T-helper 2 cell treated with Interferon-gamma antibody and Interleukin-4, amounts not matched to agents 5 μg/mL and 100 μg/mL, for 36 hours (primary cell): Measurements from ENCODE around the gene ZBTB38.

Experiments used
- DNase-seq: peaks from one replicate; pipeline ENCODE4 v3.0.0; 2021; ENCODE audit warnings: low spot score
- H3K27ac Mint-ChIP-seq: one replicate; pipeline ENCODE4 v1.8.0; 2021; ENCODE audit warnings: mild to moderate bottlenecking, mixed read lengths
- H3K27me3 Mint-ChIP-seq: one replicate; pipeline ENCODE4 v1.8.0; 2021; ENCODE audit warnings: low read depth, mixed read lengths
- H3K36me3 Mint-ChIP-seq: one replicate; pipeline ENCODE4 v1.8.0; 2021; ENCODE audit warnings: low read depth, mixed read lengths
- H3K4me1 Mint-ChIP-seq: one replicate; pipeline ENCODE4 v1.8.0; 2021; ENCODE audit warnings: low read depth, mixed read lengths
- H3K4me3 Mint-ChIP-seq: one replicate; pipeline ENCODE4 v1.8.0; 2022; ENCODE audit warnings: mild to moderate bottlenecking, moderate library complexity, mixed read lengths
- H3K9me3 Mint-ChIP-seq: one replicate; pipeline ENCODE4 v1.8.0; 2021; ENCODE audit warnings: mixed read lengths

Gene ZBTB38

DNA sequence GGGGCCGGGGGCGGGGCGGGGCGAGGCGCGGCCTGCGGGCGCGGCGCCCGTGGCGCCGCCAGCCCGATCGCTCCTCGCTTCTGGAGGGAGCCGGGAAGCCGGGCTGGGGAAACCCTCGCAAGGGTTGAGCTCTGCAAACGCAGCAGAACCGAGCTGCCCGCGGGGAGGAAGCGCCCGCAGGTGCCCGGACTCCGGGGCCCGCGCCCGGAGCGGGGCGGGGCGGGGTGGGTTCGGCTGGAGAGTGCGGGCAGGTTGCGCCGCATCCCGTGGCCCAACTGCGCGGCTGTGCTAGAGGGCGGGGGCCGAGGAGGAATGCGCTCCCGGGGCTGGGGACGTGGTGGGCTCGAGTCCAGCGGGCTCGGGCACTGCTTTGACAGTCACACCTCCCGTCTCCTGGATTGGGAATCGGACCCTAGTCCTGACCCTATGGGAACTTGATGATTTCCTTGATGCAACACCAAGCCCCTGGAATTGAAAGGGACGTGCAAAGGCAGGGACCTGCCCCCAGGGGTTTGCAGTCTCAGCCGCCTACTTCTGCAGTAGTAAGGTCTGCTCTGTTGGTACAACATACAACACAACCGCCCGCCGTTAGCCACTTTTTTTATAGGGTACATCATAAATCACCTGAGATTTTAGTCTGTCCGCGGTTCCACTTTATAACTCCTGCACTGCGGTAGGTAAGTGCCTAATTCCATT, 34.3 kb downstream of the ZBTB38 start:
- Mint-ChIP-seq H3K27ac (peak overlapping the region; percentile 78), H3K4me3 (peak overlapping the region; percentile 84), H3K36me3 (peaks cover 25% of the 10 kb centered on the region), H3K9me3 (peaks cover under 1% of the 10 kb centered on the region), H3K27me3 (no peaks in the 10 kb centered on the region), H3K4me1 (peaks cover 21% of the 10 kb centered on the region)
- DNase-seq: peak; percentile 31

DNA sequence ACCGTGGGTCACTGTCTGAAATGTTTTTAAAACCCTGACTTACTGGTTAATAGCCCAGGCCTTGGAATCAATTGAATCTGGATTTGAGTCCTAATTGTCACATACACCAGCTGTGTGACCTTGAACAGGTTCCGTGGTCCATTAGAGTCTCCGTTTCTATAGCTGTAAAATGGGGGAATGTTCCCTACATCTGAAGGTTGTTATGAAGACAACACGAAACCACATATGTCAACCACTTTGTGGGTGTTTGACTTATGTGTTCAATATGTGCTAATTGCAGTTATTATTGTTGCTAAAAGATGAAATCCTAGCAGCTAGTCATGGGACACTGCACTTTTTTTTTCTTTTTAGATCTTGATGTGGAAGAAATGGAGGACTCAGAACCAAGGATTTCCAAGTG, 35.3 kb downstream of the ZBTB38 start:
- no peaks in the 10 kb centered on the region for H3K27me3 Mint-ChIP-seq
- peaks cover 28% of the 10 kb centered on the region for H3K36me3 Mint-ChIP-seq
- no peaks in the 10 kb centered on the region for H3K9me3 Mint-ChIP-seq
- H3K4me3 Mint-ChIP-seq: no peak overlapping the region
- no peak for DNase-seq
- H3K4me1 Mint-ChIP-seq: peaks cover 23% of the 10 kb centered on the region
- H3K27ac Mint-ChIP-seq: no peak overlapping the region

DNA sequence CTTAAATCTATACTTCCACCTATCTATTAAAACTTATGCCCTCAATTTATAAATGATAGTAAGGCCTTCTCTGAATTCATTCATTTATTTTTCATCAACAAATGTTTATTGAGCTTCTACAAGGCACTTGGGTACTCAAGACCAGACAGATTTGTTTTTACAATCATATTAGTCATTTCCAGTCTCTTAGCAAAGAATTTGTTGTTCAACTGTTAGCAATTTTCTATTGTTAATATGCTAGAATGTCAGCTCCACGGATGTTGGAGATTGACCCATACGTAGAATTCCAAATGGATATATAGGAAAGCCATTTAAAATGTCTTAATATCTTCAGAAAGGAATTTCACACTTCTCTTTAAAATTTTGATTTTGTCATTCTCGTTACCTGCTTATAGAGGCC, 36.7 kb downstream of the ZBTB38 start:
- DNase-seq: no peak
- H3K4me1 Mint-ChIP-seq: peaks cover 24% of the 10 kb centered on the region

DNA sequence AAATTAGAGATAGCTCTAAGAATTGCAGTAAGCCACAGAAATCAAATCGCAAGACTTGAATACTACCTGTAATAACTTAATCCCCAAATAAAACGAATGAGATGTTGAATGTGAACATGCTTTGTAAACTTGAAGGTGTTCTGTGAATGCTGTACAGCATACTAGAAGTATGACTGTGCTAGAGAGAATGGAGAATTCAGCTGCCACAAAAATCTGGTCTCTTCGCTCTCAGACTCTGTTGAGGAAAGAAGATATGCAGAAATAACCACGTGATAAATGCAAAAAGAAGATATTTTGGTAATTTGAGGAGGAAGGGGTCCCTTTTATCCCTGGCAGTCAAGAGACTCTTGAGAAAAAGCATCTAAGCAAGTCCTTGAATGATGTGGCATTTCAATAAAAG, 37.3 kb downstream of the ZBTB38 start:
- no peak overlapping the region for H3K4me3 Mint-ChIP-seq
- no peak for DNase-seq
- peaks cover 29% of the 10 kb centered on the region for H3K4me1 Mint-ChIP-seq
- no peak overlapping the region for H3K27ac Mint-ChIP-seq
- H3K27me3 Mint-ChIP-seq: no peaks in the 10 kb centered on the region
- peaks cover 34% of the 10 kb centered on the region for H3K36me3 Mint-ChIP-seq
- H3K9me3 Mint-ChIP-seq: no peaks in the 10 kb centered on the region

More for the DNA sequence above, 36.7 kb downstream of the ZBTB38 start:
- Mint-ChIP-seq H3K9me3 (no peaks in the 10 kb centered on the region), H3K4me3 (no peak overlapping the region), H3K27ac (no peak overlapping the region), H3K36me3 (peaks cover 34% of the 10 kb centered on the region), H3K27me3 (no peaks in the 10 kb centered on the region)

DNA sequence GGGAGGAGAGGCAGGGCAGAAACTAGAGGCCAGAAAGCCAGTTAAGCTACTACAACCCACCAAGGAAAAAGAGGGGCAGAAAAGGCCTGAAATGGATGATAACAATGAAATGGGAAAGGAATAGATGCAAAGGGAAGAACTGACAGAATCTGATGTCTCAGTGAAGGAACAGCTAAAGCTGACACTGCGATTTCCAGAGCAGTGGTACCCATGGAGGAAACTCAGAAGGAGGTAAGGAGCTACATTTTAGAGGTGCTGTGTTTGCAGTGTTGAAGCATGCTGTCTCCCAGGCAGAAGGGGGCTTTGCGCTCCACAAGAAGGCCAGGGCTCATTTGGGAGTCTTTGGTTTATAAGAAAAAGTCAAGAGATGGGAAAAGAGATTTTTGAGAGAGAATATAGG, 38.0 kb downstream of the ZBTB38 start:
- Mint-ChIP-seq H3K4me3 (no peak overlapping the region), H3K9me3 (no peaks in the 10 kb centered on the region), H3K27ac (peak overlapping the region; percentile 5), H3K4me1 (peaks cover 34% of the 10 kb centered on the region), H3K27me3 (no peaks in the 10 kb centered on the region), H3K36me3 (peaks cover 34% of the 10 kb centered on the region)
- DNase-seq: no peak

DNA sequence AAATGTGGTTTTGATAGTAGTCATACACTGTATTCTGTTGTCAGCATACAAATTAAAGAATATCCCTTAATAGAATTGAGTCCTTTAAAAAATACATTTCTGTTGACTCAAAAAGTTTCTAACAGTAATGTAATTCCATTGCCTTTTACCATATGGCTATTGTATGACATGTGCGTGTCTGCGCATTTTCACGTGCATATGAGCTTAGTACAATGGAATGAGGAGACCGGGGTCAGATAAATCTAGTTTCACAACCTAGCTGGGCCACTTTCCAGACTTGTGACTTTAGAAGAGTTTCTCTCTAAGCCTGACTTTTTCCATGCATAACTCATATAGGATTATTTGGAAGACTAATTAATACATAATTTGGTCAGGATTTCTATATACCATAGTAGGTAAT, 38.7 kb downstream of the ZBTB38 start:
- Mint-ChIP-seq H3K27me3 (no peaks in the 10 kb centered on the region), H3K4me3 (no peak overlapping the region), H3K36me3 (peaks cover 36% of the 10 kb centered on the region), H3K9me3 (no peaks in the 10 kb centered on the region), H3K27ac (no peak overlapping the region), H3K4me1 (peaks cover 41% of the 10 kb centered on the region)
- DNase-seq: no peak

DNA sequence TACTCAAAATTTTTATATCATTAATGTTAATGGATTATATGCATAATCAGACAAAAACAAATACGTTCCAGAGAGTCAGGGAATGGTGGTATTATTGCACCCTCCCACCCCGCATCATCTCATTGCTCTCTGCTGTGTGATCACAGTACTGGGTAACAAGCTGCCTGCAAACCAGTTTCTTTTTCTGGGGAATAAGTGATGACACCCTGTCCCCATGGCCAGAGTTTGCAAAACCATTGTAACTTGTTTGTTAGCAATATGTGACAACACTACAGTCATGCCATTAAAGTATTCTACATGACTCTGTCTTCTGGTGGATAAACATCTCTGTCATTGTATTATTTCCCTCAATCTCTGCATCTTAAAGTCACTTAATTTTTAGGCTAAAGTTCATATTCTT, 39.5 kb downstream of the ZBTB38 start:
- H3K4me1 Mint-ChIP-seq: peaks cover 49% of the 10 kb centered on the region
- H3K27ac Mint-ChIP-seq: peak overlapping the region; percentile 27
- no peaks in the 10 kb centered on the region for H3K9me3 Mint-ChIP-seq
- H3K4me3 Mint-ChIP-seq: no peak overlapping the region
- peaks cover 39% of the 10 kb centered on the region for H3K36me3 Mint-ChIP-seq
- H3K27me3 Mint-ChIP-seq: no peaks in the 10 kb centered on the region
- no peak for DNase-seq

DNA sequence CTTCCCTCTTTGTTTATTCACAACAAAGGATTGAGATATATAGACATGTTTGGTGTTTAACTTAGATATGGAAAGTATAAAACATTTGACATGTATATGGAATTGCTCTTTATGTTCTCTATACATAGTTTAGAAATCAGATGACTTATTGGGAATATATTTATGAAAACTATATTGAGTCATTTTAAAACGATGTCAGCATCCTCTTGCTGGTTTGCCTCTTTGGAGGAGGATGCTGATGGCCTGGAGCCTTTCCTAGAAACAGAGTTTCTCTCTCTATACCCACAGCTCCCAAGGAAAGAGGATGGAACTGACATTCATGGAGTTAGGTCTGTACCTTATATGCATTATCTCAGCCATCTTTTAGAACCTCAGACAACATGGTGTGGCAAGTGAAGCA, 40.3 kb downstream of the ZBTB38 start:
- no peak for DNase-seq
- peaks cover 45% of the 10 kb centered on the region for H3K36me3 Mint-ChIP-seq
- H3K9me3 Mint-ChIP-seq: no peaks in the 10 kb centered on the region
- H3K4me1 Mint-ChIP-seq: peaks cover 52% of the 10 kb centered on the region
- no peaks in the 10 kb centered on the region for H3K27me3 Mint-ChIP-seq
- no peak overlapping the region for H3K4me3 Mint-ChIP-seq
- H3K27ac Mint-ChIP-seq: no peak overlapping the region

DNA sequence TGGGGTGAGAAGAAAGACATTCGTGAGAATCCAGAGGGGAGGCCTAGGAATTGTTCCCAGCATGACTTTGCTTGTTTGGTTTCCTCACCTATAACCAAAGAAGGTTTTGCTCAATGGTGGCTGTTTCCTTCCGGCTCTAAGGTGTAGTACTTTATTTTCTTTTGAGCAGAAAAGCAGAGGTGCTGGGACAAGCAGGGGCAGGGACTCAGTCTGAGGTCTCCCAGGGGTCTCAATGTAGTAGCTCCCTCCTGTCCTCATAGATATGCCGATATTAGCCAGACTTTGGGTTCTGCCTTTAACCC, 41.6 kb downstream of the ZBTB38 start:
- H3K36me3 Mint-ChIP-seq: peaks cover 46% of the 10 kb centered on the region
- H3K9me3 Mint-ChIP-seq: no peaks in the 10 kb centered on the region
- DNase-seq: no peak
- H3K4me1 Mint-ChIP-seq: peaks cover 60% of the 10 kb centered on the region
- H3K4me3 Mint-ChIP-seq: no peak overlapping the region
- peak overlapping the region; percentile 60 for H3K27ac Mint-ChIP-seq
- no peaks in the 10 kb centered on the region for H3K27me3 Mint-ChIP-seq

DNA sequence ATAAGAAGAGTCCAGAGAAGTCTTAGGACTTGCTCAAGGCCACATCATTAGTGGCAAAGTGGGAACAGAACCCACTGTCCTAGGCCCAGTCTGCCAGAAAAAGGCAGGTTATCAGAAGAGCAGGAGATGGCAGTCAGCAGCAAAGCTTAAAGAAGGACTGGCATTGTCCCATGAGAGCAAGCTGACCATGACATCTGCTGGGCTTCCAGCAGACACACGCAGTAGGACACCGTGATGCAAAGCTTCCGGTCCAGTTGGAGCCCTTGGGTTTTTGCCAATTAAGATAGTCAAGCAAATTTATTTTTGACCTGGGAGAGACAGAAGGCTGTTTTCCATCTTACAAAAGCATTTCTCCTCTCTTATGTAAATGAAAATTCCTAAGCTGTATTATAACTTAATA, 42.1 kb downstream of the ZBTB38 start:
- H3K4me3 Mint-ChIP-seq: no peak overlapping the region
- H3K27ac Mint-ChIP-seq: peak overlapping the region; percentile 60
- peaks cover 62% of the 10 kb centered on the region for H3K4me1 Mint-ChIP-seq
- H3K27me3 Mint-ChIP-seq: no peaks in the 10 kb centered on the region
- H3K36me3 Mint-ChIP-seq: peaks cover 46% of the 10 kb centered on the region
- H3K9me3 Mint-ChIP-seq: no peaks in the 10 kb centered on the region
- DNase-seq: no peak

DNA sequence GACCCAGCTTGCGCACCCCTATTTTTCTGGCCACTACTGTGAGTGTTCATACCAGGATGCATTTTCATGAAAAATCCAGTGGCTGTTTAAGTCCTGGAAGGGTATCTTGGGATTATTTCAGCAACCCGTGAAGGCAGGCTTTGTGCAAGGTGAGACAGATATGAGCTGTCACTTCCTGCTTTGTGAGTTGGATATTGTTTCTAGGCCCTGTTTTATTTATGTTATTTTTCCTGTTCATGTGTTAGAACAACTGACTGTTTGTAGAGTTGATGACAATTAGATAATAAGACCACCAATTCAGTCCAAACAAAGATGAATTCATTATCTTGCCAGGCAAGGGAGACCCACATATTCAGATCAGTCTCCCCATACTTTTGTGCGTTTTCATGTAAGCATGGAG, 42.5 kb downstream of the ZBTB38 start:
- Mint-ChIP-seq H3K27ac (peak overlapping the region; percentile 97), H3K4me3 (peak overlapping the region; percentile 80), H3K27me3 (no peaks in the 10 kb centered on the region), H3K36me3 (peaks cover 44% of the 10 kb centered on the region), H3K9me3 (no peaks in the 10 kb centered on the region), H3K4me1 (peaks cover 57% of the 10 kb centered on the region)
- DNase-seq: no peak

DNA sequence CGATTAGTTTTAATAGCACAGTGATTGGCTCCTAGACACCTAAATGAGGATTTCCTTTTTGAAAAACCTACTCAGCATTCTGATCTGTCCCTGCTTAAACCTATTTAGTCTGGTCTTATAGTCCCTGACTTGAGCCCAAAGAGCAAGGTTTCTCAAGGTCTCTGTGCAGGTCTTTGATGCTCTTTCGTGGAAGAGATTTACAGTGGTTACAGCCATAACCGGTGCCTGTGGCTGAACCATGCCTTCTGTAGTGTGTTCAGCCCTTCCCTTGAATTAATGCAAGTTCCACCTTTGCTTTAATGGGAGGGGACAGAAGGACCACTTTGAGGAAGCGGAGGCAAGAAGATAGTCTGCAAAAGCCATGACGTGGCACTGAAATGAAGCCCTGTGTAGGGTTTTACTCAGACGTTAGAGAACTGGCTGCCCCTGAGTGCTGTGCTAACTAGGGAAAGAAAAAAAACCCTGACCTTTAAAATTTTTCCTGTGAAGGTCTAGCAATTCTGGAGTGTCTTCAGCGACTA, 43.0 kb downstream of the ZBTB38 start:
- H3K36me3 Mint-ChIP-seq: peaks cover 40% of the 10 kb centered on the region
- DNase-seq: peak; percentile 35

DNA sequence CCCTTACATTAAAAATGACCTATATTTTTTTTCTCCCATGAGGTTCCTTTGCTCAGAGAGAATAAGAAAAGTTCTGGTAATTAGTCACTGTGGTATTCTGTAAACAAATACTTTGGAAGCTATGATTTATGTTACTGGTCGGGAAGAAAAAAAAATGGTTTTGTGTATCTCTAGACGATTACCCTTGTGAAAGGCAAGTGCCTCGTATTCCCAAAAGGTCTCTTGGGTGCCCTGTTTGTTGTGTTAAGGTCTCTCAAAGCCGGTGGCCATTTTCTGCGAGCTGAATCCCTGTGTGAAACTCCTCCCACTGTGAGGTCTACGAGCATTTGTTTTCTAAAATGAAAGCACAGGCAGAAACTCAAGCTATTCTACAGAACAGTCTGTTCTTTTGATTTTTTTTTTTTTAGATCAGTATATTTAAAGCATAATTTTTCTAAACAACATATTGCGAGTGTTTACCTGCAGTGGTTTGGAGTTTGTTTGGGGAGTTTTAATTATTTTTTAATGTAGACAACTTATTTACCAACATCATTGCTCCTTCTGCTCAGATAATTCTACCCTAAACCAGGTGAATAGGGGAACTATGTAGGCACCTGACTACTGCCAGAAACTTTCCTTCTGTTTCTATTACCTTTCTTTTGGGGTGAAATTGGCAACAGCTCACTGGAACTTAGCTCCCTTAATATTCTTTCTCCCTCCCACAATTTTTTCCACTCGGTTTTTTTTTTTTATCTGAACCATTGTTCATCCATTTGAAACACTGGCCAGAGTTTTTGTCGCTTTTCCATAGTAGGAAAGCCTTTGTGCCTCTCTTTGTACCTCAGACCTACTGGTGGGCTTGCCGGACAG, 44.0 kb downstream of the ZBTB38 start:
- DNase-seq: peak; percentile 50
- H3K4me3 Mint-ChIP-seq: peak overlapping the region; percentile 80
- H3K27ac Mint-ChIP-seq: peak overlapping the region; percentile 97
- H3K36me3 Mint-ChIP-seq: peaks cover 43% of the 10 kb centered on the region
- H3K9me3 Mint-ChIP-seq: no peaks in the 10 kb centered on the region
- H3K27me3 Mint-ChIP-seq: no peaks in the 10 kb centered on the region
- peaks cover 54% of the 10 kb centered on the region for H3K4me1 Mint-ChIP-seq

More for the DNA sequence above, 43.0 kb downstream of the ZBTB38 start:
- Mint-ChIP-seq H3K4me1 (peaks cover 54% of the 10 kb centered on the region), H3K27me3 (no peaks in the 10 kb centered on the region), H3K4me3 (peak overlapping the region; percentile 80), H3K27ac (peak overlapping the region; percentile 97), H3K9me3 (no peaks in the 10 kb centered on the region)

DNA sequence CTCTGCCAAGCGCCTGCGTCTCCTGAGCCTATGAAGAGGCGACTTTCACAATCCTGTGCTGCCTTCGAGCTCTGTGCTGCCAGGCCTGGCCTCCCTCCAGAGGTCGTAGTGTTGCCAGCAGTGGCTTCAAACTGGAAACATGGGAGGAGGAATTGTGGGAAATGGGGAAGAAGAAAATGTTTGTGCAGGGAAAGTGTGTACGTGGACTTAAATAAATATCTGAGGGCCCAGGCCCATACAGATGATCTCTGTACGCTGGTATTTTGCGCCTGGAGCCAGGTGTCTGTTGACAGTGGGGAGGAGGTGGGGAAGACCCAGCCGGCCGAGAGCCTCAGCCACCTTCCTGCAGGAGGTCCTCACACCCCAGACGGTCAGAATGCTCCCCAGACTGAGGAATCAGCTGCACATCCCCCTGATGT, 44.6 kb downstream of the ZBTB38 start:
- H3K4me1 Mint-ChIP-seq: peaks cover 54% of the 10 kb centered on the region
- H3K9me3 Mint-ChIP-seq: no peaks in the 10 kb centered on the region
- peak overlapping the region; percentile 97 for H3K27ac Mint-ChIP-seq
- H3K36me3 Mint-ChIP-seq: peaks cover 44% of the 10 kb centered on the region
- DNase-seq: no peak
- no peaks in the 10 kb centered on the region for H3K27me3 Mint-ChIP-seq
- peak overlapping the region; percentile 80 for H3K4me3 Mint-ChIP-seq
